Hippocampal formation (tissue), 2 donors: Measurements from ENCODE around the gene IGF2R.
"Not testable (repeated sequence)": the region's sequence is repeated elsewhere in the genome, so short reads cannot be mapped to it uniquely, and the experiment has no call there.

ENCODE experiments used
- DNase-seq, 2 donors: peaks; one replicate each; lab custom pipeline; 2025; lab: John Stamatoyannopoulos, UW

Gene IGF2R

DNA sequence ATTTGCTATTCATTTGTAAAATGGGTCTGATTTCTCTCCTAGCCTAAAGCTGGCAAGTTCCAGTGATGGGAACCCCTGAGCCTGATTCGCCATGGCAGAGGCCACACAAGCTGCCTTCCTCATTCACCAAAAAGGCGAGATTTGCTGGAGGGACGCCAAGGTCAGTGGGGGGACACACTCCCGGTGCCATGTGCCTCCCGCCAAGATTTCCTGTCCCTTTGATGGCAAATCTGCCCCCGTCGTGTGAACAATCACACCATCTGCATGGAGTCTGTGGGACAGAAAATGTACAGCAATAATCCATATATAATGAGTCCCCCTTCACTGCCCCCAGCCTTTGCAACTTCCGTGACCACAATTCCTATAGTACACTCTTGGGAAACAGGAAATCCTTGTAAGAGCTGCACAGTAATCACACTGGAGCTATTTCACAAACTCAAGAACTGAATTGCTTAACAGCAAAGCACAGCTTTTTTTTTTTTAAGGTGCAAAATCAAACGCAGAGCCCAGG is 15.7 kb upstream of the IGF2R start:
- DNase-seq = peak in 1 of 2 donors; percentile 14

DNA sequence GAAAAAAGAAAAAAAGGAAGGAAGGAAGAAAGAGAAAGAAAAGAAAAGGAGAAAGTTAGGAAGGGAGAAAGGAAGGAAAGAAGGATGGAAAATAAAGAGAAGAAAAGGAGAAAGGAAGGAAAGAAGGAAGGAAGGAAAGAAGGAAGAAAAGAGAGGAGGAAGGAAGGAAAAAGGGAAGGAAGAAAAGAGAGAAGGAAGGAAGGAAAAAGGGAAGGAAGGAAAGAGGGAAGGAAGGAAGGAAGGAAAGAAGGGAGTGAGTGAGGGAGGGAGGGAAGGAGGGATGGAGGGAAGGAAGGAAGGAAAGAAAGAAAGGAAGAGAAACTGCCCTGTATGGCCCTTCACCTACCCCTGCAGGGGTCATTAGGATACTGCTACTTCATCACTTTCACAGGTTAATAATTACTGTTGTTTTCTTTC is 12.9 kb upstream of the IGF2R start:
- no peak for DNase-seq

DNA sequence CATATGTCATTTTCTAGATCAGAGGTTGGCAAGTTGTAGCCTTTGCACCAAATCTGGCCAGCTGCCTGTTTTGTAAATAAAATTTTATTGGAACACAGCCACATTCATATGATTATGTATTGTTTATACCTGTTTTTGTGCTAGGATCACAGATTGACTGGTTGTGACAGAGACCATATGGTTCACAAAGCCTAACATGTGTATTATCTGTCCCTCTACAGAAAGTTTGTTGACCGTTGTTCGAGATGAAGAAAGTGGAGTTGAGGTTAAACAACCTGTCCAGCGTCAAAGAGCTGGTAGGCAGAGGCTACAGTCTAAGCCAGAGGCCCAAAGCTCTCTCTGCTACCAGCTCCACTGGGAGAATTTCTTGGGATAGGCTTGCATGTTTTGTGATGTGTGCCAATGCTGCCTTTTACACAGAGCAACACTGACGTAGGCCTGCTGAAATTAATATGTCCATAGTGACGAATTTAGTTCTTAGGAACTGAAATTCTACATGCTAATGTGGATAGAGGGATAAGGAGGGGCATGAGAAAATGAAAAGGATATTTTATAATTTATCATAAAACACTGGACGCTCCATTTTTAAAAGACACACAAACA is 11.7 kb upstream of the IGF2R start:
- no peak for DNase-seq

DNA sequence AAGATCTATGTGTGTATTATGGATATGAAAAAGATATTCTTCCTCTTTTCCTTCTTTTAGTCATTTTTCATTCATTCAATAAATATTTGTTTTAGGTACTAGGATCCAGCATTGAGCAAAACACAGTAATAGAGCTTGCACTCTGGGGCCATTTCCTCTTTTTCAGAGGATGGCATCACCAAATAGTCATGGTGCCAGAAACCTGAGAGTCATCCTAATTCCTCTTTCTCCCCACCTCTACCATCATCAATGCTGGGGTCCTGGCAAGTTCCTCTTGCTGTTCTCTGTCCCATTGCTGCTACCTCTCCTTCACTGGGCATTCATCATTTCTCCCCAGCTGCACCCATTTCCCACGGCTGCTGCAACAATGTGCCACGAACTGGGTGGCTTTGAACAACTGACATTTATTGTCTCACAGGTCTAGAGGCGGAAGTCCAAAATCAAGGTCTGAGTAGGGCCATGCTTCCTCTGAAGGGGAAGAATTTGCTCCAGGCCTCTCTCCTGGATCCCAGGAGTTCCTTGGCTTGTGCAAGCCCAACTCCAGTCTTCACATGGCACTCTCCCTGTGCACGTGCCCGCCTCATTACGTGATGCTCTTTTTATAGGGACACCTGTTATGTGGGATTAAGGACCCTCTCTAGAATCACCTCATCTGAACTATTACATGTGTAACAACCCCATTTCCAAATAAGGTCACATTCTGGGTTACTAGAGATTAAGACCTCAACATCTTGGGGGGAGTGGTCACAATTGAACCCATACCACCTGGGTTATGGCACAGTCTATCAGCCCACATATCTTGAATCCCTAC is 9.5 kb upstream of the IGF2R start:
- no peak for DNase-seq

DNA sequence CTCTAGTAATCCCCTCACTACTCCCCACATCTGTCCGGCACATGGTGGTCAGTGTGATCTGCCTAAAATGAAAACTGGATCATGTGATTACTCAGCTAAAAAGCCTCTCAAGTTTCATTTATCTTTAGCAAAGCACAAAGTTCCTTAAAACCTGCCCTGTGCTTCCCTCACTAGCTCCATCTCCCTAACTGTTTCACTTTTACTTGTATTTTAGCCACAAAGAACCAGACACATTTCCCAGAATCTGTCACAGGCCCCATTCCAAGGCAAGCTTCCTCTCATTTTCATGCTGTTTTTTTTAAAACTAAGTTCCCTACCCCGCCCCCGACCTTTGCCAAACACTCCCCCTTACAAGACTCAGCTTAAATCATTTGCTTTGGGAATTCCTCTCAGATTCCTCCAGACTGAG is 8.9 kb upstream of the IGF2R start:
- DNase-seq = peak; percentile 6 to 46

DNA sequence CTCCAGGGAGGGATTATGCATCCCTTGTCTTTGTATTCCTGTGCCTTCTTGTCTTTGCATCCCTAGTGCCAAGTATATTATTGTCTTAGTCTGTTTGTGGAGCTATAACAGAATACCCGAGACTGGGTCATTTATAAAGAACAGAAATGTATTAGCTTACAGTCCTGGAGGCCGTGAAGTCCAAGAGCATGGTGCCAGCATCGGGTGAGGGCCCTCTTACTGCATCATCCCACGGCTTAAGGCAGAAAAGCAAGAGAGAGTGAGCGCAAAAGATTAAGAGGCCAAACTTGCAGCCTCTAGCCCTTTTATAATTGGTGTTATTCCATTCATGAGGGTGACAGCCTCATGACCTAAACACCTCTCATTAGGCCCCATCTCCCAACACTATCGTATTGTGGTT is 8.4 kb upstream of the IGF2R start:
- DNase-seq = no peak

DNA sequence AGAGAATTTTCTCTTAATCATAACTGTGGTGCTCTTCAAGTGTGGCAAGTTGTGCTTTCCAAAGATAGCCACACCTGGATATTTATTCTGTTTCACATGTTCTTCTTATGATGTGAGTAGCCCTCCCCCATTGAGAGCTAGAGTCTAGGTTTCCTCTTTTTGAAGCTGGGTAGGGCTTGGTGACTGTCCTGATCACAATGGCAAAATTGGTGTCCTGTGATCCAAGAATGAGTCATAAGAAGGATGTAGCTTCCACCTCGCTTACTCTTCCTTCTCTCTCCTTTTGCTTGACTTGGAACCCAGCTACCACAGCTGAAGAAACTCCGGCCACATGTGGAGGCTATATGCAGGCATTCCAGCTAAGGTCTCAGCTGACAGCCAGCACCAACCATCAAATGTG is 7.4 kb upstream of the IGF2R start:
- DNase-seq = no peak

DNA sequence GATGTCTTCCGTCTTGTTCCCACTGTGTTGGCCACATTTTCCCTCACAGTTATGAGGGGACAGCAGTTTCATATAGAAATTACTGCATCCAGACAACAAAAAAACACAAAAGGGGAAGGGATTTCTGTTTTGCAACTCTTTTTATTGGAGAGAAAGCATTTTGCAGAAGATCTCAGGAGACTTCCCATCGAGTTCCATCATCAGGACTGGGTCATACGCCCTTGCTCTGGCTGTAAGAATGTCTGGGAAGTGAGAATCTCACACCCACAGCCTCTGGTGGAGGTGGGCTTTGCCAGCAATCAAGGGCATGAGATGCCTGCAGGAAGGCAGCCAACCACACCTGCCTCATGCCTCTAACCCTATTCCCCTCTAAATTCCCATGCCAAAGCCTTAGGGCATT is 5.8 kb upstream of the IGF2R start:
- no peak for DNase-seq

DNA sequence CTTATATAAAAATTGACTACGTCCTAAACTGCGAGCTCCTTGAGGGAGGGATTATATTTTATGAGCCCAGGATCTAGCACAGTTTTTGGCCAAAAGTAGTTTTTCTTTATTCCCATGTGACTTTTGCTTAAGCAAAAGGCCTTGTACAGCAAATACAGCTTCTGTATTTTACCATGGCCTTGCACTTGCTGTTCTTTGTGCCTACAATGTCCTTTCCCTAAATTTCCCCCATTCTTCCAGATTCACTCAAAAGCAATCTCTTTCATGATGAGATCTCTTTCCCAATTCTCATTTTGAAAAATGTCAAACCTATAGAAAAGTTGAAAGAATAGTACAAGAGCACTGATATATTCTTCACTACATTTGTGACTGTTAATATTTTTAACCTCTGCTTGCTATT is 4.8 kb upstream of the IGF2R start:
- no peak for DNase-seq

DNA sequence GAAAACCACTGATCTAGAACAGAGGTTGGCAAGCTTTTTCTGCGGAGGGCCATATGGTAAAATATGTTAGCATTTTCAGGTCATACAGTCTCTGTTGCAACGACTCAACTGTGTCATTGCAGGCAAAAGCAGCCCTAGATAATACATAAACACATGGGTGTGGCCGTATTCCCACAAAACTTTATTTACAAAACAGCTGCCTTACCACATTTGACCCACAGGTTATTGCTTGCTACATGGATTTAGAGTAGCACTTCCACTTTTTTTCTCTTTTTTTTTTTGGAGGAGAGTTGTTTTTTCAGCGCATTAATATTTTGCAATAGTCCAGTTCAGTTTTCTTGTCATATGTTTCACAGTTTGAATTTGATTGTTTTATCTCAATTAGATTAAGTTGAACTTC is 2.5 kb upstream of the IGF2R start:
- no peak for DNase-seq

DNA sequence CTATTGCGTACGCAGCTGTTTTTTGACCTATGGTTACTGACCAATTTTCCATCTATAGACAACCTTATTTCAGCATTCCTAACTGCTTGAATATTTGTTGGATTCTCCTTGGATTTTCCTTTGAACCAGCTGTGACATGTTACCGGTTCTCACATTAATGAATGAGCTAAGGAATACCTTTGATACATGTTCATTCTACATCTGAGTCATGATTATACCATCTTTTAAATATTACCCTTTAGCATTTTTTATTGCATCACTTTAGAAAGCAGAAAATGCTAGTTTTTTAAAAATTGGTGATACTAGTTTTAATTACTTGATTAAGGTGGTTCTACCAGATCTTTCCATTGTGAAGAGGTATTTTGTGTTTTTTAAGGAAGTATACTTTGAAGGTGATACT is 1.9 kb upstream of the IGF2R start:
- no peak for DNase-seq

DNA sequence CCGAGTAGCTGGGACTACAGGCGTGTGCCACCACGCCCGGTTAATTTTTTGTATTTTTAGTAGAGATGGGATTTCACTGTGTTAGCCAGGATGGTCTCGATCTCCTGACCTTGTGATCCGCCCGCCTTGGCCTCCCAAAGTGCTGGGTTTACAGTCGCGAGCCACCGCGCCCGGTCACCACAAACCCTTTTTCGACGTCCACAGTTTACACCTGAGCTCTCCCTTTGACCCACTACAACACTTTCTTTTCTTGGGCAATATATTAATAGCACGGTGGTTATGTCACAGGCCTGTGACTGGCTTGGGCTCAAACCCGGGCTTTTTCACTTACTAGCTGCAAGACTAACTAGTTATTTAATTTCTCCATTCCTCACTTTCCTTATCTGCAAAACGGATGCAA is 1.3 kb upstream of the IGF2R start:
- not testable (repeated sequence) for DNase-seq

DNA sequence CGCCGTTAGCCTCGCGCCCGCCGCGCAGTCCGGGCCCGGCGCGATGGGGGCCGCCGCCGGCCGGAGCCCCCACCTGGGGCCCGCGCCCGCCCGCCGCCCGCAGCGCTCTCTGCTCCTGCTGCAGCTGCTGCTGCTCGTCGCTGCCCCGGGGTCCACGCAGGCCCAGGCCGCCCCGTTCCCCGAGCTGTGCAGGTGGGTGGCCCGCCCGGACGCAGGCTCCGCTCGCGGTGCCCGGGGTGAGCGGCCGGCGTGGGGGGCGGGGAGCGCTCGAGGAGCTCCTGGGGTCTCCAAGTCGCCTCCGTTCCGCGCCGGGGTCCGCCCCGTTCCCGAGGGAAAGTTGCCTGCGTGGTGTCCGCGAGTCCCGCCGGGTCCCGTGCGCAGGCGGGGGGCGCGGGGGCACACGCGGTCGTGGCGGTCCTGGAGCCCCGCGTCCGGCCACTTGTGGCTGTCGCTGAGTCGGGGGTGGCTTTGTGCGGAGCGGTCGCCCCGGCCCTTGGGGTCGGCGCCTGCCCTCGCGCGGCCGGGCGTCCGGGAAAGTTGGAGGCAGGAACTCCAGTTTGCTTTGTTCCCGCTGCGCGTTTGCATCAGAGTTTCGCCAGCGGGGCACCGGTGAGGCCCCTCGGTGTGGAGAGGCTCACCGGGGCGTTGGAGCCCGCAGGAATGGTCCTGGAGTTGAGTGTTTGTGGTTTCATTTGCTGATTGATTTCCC is 476 bp downstream of the IGF2R start:
- peak in 1 of 2 donors; percentile 26 for DNase-seq

DNA sequence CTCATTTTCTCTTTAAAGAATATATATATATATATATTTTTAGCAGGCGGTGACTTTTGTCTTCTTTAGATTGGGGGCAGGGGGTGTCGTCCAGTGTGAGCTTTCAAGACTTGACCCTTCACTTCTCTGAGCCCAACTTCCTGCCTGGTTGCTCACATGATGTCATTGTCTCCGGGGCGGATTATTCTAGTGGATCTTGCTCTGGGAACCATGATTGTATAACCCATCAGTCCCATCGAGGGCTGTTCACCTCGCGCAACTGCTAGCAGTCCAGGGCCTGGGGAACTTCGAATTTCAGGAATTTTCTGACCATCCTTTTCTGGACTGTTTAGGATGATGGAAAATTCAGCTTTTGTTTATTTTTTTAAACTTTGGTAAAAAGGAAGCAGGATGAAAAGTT is 1.0 kb downstream of the IGF2R start:
- peak; percentile 16 to 18 for DNase-seq

DNA sequence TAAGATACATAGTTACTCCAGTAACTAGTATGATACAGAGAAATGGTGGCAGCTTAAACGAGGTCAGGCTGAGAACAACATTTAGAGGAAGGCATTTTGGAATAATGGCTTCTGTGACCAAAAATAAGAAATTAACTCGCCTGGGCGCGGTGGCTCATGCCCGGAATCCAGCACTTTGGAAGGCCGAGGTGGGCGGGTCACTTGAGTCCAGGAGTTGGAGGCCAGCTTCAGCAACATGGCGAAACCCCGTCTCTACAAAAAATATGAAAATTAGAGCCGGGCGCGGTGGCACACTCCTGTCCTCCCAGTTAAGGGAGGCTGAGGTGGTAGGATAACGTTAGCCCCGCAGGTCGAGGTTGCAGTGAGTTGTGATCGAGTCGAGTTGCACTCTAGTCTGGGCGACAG is 1.8 kb downstream of the IGF2R start:
- DNase-seq = no peak

DNA sequence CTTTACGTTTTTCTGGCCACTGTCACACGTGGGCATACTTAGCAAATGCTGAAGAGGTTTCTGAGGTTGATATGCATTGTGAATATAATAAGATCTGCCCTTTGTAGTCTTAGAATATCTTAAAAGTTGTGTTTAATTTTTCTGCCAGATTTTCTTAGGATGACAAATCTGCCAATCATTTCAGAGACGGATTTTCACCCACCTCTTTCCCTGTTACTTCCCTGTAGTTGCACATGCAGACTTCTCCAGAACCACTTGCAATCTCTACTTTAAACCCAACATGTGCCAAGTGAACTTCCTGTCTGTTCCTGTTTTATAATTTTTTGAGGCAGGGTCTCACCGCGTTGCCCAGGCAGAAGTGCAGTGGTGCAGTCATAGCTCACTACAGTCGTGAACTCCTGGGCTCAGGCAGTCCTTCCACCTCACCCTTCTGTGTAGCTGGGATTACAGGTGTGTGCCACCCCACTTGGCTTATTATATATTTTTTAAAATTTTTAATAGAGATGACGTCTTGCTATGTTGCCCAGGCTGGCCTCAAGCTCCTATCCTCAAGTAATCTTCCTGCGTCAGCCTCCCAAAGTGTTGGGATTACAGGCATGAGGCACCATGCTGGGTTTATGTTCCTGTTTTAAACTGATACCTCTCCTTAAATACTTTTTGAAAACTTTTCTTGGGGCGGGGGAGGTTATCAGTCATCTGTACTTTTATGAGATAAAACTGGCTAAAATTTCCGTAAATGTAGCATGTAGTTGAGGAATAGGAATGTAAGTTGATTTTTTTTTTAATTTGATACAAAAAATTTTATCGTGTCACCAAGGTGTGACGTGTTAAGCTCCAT is 2.7 kb downstream of the IGF2R start:
- no peak for DNase-seq

DNA sequence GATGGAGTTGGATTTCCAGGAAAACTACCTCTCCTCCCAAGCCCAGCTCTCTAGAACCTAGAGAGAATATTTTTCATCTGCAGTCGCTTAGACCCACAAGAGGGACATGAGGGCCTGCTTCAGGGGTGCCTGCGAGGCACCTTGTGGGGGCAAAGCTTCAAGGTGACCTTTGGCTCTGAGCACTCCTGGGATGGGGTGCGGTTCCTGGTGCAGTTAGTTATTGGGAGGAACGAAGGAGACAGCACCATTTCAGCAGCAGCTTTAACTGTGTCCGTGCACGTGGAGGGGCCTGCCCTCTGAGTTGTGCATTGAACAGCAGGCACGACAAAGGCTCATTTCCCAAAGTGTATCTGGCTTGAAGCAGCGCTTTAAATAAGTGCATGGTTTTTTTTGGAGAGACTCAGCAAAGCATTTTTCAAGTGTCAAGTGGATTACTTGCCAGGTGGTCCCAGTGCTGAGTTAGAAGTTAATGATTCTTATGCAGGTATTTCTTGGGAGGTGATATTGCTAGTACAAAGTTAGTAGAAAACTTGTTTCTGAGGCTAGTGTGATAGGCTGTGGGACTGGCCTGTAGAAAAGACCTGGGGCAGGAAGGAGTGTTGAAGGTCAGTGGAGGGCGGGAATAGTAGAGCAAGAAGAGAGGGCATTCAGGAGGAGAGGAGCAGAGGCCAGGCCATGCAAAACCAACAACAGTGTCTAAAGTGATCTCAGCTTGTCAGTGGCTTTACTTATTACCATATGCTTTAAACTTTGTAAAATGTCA is 3.8 kb downstream of the IGF2R start:
- DNase-seq = no peak

DNA sequence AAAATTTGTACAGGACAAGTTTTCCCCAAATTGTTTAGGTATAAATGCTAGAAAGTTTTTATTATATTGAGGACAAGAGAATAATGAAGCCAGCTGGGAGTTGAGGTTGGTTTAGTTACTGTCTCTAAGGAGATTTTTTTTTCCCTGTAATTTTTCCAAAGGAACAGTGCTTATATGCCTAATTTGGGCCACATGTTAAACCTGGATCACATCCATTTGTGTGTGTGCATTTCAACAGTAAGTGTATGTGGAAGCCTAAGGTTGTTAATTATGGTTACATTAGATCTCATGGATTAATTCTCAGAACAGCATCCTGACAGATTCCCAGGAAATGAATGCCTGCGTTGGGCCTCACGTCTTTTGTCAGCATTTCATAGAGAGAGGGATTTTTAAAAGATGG is 4.5 kb downstream of the IGF2R start:
- DNase-seq = no peak

DNA sequence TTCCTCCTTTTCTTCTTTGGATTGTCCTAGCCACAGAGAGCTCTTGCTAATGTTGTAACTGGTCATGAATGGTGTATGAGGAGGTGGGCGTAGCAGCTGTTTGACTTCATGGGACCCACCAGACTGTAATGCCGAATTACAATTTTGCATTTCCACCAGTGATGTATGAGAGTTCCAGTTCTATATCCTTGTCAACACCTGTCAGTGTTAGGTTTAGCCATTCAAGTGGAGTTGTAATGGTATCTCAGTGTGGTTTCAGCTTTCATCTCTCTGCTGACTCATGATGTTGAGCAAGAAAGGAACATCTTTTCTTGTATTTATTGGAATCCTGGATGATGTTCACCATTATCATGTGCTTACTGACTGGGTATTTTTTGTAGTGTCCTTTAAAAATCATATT is 5.1 kb downstream of the IGF2R start:
- no peak for DNase-seq

DNA sequence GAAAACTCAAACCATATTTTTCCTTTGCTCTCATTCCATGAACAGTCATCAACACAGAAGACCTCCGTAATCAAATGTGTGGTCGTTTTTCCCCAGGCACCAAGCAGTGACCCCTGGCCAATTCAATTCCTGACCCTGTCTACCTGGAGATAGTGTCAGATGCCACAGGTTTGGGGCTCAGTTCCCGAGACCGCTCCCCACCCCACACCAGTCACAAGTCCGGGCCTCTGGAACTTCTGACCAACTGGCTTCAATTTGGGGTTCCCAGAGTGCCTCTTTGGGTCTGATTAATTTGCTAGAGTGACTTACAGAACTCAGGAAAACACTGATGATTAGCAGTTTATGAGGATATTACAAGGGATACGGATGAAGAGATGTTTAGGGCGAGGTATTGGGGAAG is 6.0 kb downstream of the IGF2R start:
- DNase-seq = no peak

DNA sequence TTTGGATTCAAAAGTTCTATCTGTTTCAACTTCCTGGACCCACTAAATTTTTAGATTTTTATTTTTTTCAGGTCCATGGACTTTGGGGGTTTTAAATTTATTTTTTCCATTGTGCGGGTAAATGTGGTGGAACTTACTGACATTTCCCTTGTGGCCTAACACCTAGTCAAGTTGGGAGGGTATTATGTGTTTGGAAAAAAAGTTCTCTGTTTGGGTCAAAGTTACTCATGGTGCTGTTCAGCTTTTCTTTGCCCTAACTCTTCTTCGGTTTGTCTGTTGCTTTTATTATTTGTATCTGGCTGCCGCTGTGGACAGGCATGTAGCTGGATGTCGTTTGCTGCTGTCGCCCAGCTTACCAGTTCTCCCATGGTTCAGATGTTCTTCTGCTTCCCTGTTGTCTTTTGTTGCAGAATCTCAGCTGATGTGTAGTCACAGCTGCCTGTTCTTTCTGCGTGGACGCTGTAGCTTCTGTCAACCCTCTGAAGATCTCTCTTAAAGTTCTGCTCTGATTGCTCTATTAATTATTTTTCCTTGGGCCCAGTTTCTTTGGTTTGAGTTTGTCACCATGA is 7.9 kb downstream of the IGF2R start:
- DNase-seq = no peak
